Heart right ventricle (tissue), 16 donors: Measurements from ENCODE around the gene TMEM72. TPM values are rescaled to one million over a fixed set of nuclear protein-coding genes. Genes with fewer than 3 reads are reported as not detected.

Experiments
- ATAC-seq, 8 donors: fragments of 200-7000 bp; cut with Tn5 transposase; one replicate each; pipeline ENCODE4 v1.9.1; 2020; ENCODE audit warnings: mild to moderate bottlenecking in 8 of 8, moderate library complexity in 8 of 8, moderate number of reproducible peaks in 1 of 8
- DNase-seq, 2 donors: peaks; one replicate each; pipeline ENCODE4 v3.0.0-alpha.2; 2020
- H3K27ac ChIP-seq, 10 donors: fragments of 200-600 bp; sonication (generic) in 2 of 10; one replicate each; pipeline versions ENCODE4 v1.5.0 to v1.8.0; 2020 to 2022; ENCODE audit warnings: mild to moderate bottlenecking in 3 of 10
- H3K27me3 ChIP-seq, 7 donors: fragments of 200-600 bp; one replicate each; pipeline ENCODE4 v1.8.0; 2021 to 2022; ENCODE audit warnings: mild to moderate bottlenecking in 2 of 7
- H3K36me3 ChIP-seq, 9 donors: fragments of 200-600 bp; sonication (generic) in 1 of 9; one replicate each; pipeline versions ENCODE4 v1.5.0 to v1.8.0; 2020 to 2022; ENCODE audit warnings: mild to moderate bottlenecking in 2 of 9
- H3K4me1 ChIP-seq, 9 donors: fragments of 200-600 bp; sonication (generic) in 1 of 9; one replicate each; pipeline versions ENCODE4 v1.5.0 to v1.8.0; 2020 to 2022; ENCODE audit warnings: mild to moderate bottlenecking in 4 of 9
- H3K4me3 ChIP-seq, 10 donors: fragments of 200-600 bp; sonication (generic) in 2 of 10; one replicate each; pipeline versions ENCODE4 v1.5.0 to v1.8.0; 2020 to 2022; ENCODE audit warnings: mild to moderate bottlenecking in 7 of 10, moderate library complexity in 2 of 10
- H3K9me3 ChIP-seq, 11 donors: fragments of 200-600 bp in 10 of 11; sonication (generic) in 2 of 11; one replicate each; pipeline versions ENCODE4 v1.5.0 to v1.8.0; 2013 to 2022; ENCODE audit warnings: mild to moderate bottlenecking in 2 of 11, control low read depth in 1 of 11, moderate library complexity in 1 of 11
- WGBS, 2 donors: extraction: QIAGEN DNeasy Blood & Tissue Kit; methylation state at CpG; one replicate each; pipeline ENCODE4 v1.1.7; 2013; ENCODE audit warnings: inconsistent platforms in 1 of 2; 5-methylcytosine and 5-hydroxymethylcytosine counted together
- intact Hi-C, 10 donors: fragments of 100-400 bp; cut with DNase I; formaldehyde crosslinking; loops; one replicate each; pipeline versions ENCODE4 v1.11.1 to v1.14.2; 2022
- polyA plus RNA-seq, 2 donors: library from polyadenylated mRNA; stranded (reverse); fragments of 200-250 nt; gene quantifications; one replicate each; pipeline ENCODE4 v1.2.3, GENCODE V29; 2013
- total RNA-seq, 10 donors: library from RNA; stranded (reverse); fragmentation: NEBNext Ultra II Directional in 3 of 10; extraction: Animal tissue kit (Norgen Biotek cat#: 25700) in 3 of 10; gene quantifications; one replicate each; pipeline versions ENCODE4 v1.2.1 to v1.2.4, GENCODE V29; 2021 to 2023
- TF ChIP-seq, protein P1 (sequence below), 9 donors: fragments of 200-600 bp; sonication (generic) in 2 of 9; IDR thresholded peaks; one replicate each; pipeline versions ENCODE4 v1.5.0 to v1.8.0; 2021 to 2022; ENCODE audit warnings: antibody characterized with exemption in 9 of 9, mild to moderate bottlenecking in 5 of 9, moderate library complexity in 1 of 9
- donor health status: Arrhythmogenic right ventricular cardiomyopathy.
- donor health status: ischemic (EF 13 %, LVEDD 7.1; RV severe dilation, severe dysfunction).
- donor health status: healthy with polysubstance abuse.
- donor health status: DM: no; HTN: yes; CAD: no.
- donor health status: DM: no; HTN: no; CAD: no.
- donor health status: ischemic (EF 25% LVEDD 6.9; RV normal size, moderate dysfunction).
- donor health status: ischemic (EF 25% LVEDD 5.7; RV mildly dilated, moderate dysfunction).
- donor health status: healthy.
- donor health status: DM: yes; HTN: yes; CAD: no.
- donor health status: Ischemic cardiomyopathy.
- donor health status: ischemic (EF 35%, LVEDD 5.7; RV mildly dilated, moderate dysfunction).
- donor health status: nonischemic (EF 11% LVEDD 7.7; RV severe dilation, severe dysfunction).
- donor health status: DM: yes; HTN: yes; CAD: no.
- donor health status: PGD.
- donor health status: ischemic (EF 29% LVEDD 5.4; RV normal size, mild dysfunction).
- donor health status: nonischemic (EF 23%, LVEDD 6.1; RV moderate dilation, normal function).

Gene TMEM72
- total and polyA plus RNA-seq, 12 donors, result 0.17 to 0.22 TPM; not detected in 10

DNA sequence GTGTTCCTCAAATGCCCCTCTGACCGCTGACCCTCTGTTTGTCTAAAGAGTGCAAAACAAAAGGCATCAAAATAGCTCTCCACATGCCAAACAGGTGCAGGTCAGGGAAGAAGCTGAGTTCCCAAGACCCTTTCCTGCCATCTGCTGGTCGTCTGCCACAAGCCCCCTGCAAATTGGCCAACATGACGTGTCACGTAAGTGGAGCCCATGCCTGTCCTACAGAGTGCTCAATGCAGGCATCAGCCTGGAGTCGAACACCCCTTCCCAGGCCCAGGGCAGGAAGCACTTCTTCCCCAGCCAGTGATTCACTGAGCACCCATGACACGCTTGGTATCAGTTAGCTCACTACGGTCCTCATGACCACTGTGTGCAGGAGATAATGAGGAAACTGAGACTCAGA lies 14.1 kb downstream of the TMEM72 start:
- DNase-seq (no peak), ATAC-seq (no peak)
- intact Hi-C loops, result no loop called here
- no peak overlapping the region for H3K4me3 ChIP-seq
- H3K9me3 ChIP-seq, result no peaks in the 10 kb centered on the region
- H3K27me3 ChIP-seq, result no peaks in the 10 kb centered on the region
- TF ChIP-seq, protein P1, sequence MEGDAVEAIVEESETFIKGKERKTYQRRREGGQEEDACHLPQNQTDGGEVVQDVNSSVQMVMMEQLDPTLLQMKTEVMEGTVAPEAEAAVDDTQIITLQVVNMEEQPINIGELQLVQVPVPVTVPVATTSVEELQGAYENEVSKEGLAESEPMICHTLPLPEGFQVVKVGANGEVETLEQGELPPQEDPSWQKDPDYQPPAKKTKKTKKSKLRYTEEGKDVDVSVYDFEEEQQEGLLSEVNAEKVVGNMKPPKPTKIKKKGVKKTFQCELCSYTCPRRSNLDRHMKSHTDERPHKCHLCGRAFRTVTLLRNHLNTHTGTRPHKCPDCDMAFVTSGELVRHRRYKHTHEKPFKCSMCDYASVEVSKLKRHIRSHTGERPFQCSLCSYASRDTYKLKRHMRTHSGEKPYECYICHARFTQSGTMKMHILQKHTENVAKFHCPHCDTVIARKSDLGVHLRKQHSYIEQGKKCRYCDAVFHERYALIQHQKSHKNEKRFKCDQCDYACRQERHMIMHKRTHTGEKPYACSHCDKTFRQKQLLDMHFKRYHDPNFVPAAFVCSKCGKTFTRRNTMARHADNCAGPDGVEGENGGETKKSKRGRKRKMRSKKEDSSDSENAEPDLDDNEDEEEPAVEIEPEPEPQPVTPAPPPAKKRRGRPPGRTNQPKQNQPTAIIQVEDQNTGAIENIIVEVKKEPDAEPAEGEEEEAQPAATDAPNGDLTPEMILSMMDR (IDR thresholded peaks at IDR 0.05), result peak in 6 of 9 donors; percentile 9 to 31 (median 24)
- WGBS, 2 donors, result 57 to 61% methylated on average over 7 of the region's 7 CpGs
- H3K4me1 ChIP-seq, result no peaks in the 10 kb centered on the region
- no peaks in the 10 kb centered on the region for H3K36me3 ChIP-seq
- no peak overlapping the region for H3K27ac ChIP-seq

GRCh38 chr10:44925811-44926750 lies 14.9 kb downstream of the TMEM72 start:
- no peak for DNase-seq
- intact Hi-C loops, result no loop called here
- H3K27me3 ChIP-seq, result no peaks in the 10 kb centered on the region
- TF ChIP-seq, protein P1 (IDR thresholded peaks at IDR 0.05), result no peak
- 91 to 98% methylated on average over 16 of the region's 16 CpGs for WGBS, 2 donors
- H3K4me3 ChIP-seq, result no peak overlapping the region
- H3K4me1 ChIP-seq, result no peaks in the 10 kb centered on the region
- H3K36me3 ChIP-seq, result no peaks in the 10 kb centered on the region
- H3K27ac ChIP-seq, result no peak overlapping the region
- ATAC-seq, result no peak
- no peaks in the 10 kb centered on the region for H3K9me3 ChIP-seq

DNA sequence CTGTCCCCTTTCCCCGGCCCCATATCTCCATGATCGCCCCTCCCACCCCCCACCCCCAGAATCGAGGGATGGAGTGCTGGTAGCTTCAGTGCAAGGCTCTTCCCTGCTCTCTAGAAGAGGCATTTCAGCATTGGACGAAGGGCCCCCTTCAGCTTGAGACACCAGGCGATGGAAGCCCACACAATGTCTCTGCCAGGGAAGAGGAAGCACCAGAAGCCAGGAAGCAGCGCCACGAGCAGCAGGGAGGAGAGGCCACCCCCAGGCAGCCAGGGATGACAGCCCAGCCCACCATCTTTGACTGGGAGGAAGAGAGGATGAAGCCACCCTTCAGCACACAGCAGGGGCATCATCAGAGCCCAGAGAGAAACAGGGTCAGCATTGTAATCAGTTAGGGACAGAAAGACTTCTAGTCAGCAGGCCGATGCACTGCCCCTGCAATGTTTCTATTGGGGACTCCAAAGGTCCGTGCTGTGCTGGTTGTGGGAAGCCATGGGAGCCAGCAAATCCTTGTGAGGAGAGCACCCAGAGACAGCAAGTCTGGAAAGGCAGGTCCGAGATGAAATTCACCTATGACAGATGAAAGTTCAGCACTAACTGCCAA lies 15.7 kb downstream of the TMEM72 start:
- Histone ChIP-seq H3K36me3 (no peaks in the 10 kb centered on the region), H3K9me3 (no peaks in the 10 kb centered on the region), H3K27me3 (no peaks in the 10 kb centered on the region), H3K4me3 (no peak overlapping the region), H3K4me1 (no peaks in the 10 kb centered on the region), H3K27ac (no peak overlapping the region)
- ATAC-seq (no peak), DNase-seq (no peak)
- intact Hi-C loops, result no loop called here
- TF ChIP-seq, protein P1 (IDR thresholded peaks at IDR 0.05), result no peak
- whole genome bisulfite sequencing, 2 donors, result 68 to 75% methylated on average over 10 of the region's 10 CpGs

GRCh38 chr10:44927352-44927751 lies 16.2 kb downstream of the TMEM72 start:
- H3K4me3 ChIP-seq, result no peak overlapping the region
- 75 to 77% methylated on average over 2 of the region's 2 CpGs for WGBS, 2 donors
- no peak overlapping the region for H3K27ac ChIP-seq
- no peaks in the 10 kb centered on the region for H3K27me3 ChIP-seq
- peak in 2 of 8 donors; percentile 35 to 45 for ATAC-seq
- intact Hi-C loops, result no loop called here
- TF ChIP-seq, protein P1 (IDR thresholded peaks at IDR 0.05), result no peak
- H3K4me1 ChIP-seq, result peaks cover 0 to 3% (median 1%) of the 10 kb centered on the region in 9 donors
- H3K9me3 ChIP-seq, result no peaks in the 10 kb centered on the region
- no peaks in the 10 kb centered on the region for H3K36me3 ChIP-seq
- DNase-seq, result no peak
